HEK293T (cell line): Measurements from ENCODE around the gene TRIM7.

Source experiments
- ARNT ChIP-seq: fragments of 450-650 bp; IDR thresholded peaks from 2 replicates; pipeline ENCODE4 v1.6.1; 2017; ENCODE audit warnings: mild to moderate bottlenecking
- BHLHE40 ChIP-seq: fragments of 450-650 bp; IDR thresholded peaks from 2 replicates; pipeline ENCODE4 v1.6.1; 2016; ENCODE audit warnings: mild to moderate bottlenecking, moderate library complexity, borderline replicate concordance
- ELF4 ChIP-seq: fragments of 450-650 bp; IDR thresholded peaks from 2 replicates; pipeline ENCODE4 v1.6.1; 2017; ENCODE audit warnings: antibody characterized with exemption
- FOXK2 ChIP-seq: fragments of 450-650 bp; IDR thresholded peaks from 2 replicates; pipeline ENCODE4 v1.6.1; 2016; ENCODE audit warnings: mild to moderate bottlenecking
- FOXM1 ChIP-seq: fragments of 450-650 bp; IDR thresholded peaks from 2 replicates; pipeline ENCODE4 v1.6.1; 2017; ENCODE audit warnings: mild to moderate bottlenecking, borderline replicate concordance
- HDGF ChIP-seq: fragments of 450-650 bp; IDR thresholded peaks from 2 replicates; pipeline ENCODE4 v1.6.1; 2017; ENCODE audit warnings: antibody characterized with exemption, borderline replicate concordance
- SP1 ChIP-seq: fragments of 450-650 bp; IDR thresholded peaks from 2 replicates; pipeline ENCODE4 v1.6.1; 2017
- TARDBP ChIP-seq: fragments of 450-650 bp; IDR thresholded peaks from 2 replicates; pipeline ENCODE4 v1.6.1; 2016

GRCh38 chr5:181219262-181220177 is 14.5 kb upstream of the TRIM7 start:
- TF ChIP-seq FOXM1 (no peak), ELF4 (no peak), ARNT (no peak), TARDBP (no peak), BHLHE40 (no peak), SP1 (no peak), HDGF (no peak), FOXK2 (no peak)
